ENCODE results near the gene INPP5E. TPM values are rescaled to one million over a fixed set of nuclear protein-coding genes. Genes with fewer than 3 reads are reported as not detected.

INPP5E gene
- total and polyA plus RNA-seq, 12 donors: 2.3 to 27.1 (median 10.5) TPM

- WGBS, 4 donors: 87 to 96% (median 95%) methylated on average over 15 to 17 of the region's 17 CpGs; no CpG with 5 or more reads in 1 of the 4 donors
- Histone ChIP-seq H3K4me3 (no peak overlapping the region), H3K9me3 (replicated peaks in 1 of 3) (no peaks in the 10 kb centered on the region), H3K36me3 (replicated peaks in 1 of 2) (peaks cover 0 to 49% of the 10 kb centered on the region in 2 donors), H3K27ac (no peak overlapping the region), H3K4me1 (replicated peaks in 1 of 2) (no peaks in the 10 kb centered on the region), H3K27me3 (no peaks in the 10 kb centered on the region)
- TF ChIP-seq CTCF (IDR thresholded peaks at IDR 0.05): no peak
- TF ChIP-seq POLR2A (IDR thresholded peaks at IDR 0.05): no peak
- intact Hi-C loops (cut with DNase I): no loop called here
- no peak for DNase-seq
Observed at GRCh38 chr9:136380381-136380780, 59.3 kb downstream of the INPP5E start.

- no peak for TF ChIP-seq CTCF (IDR thresholded peaks at IDR 0.05)
- DNase-seq: no peak
- intact Hi-C loops (cut with DNase I): no loop called here
- no peaks in the 10 kb centered on the region for H3K27me3 ChIP-seq
- H3K36me3 ChIP-seq (replicated peaks in 1 of 2): peaks cover 0 to 49% of the 10 kb centered on the region in 2 donors
- no peak overlapping the region for H3K4me3 ChIP-seq
- no peaks in the 10 kb centered on the region for H3K9me3 ChIP-seq (replicated peaks in 1 of 3)
- 88 to 95% (median 88%) methylated on average over 5 to 11 of the region's 11 CpGs; no CpG with 5 or more reads in 1 of the 4 donors for WGBS, 4 donors
- H3K27ac ChIP-seq: no peak overlapping the region
- H3K4me1 ChIP-seq (replicated peaks in 1 of 2): no peaks in the 10 kb centered on the region
Observed at GRCh38 chr9:136379891-136380290, 59.8 kb downstream of the INPP5E start.

- Histone ChIP-seq H3K36me3 (replicated peaks in 1 of 2) (peaks cover 0 to 47% of the 10 kb centered on the region in 2 donors), H3K9me3 (replicated peaks in 1 of 3) (no peaks in the 10 kb centered on the region), H3K4me3 (no peak overlapping the region), H3K27me3 (no peaks in the 10 kb centered on the region), H3K4me1 (replicated peaks in 1 of 2) (no peaks in the 10 kb centered on the region), H3K27ac (no peak overlapping the region)
- 90 to 97% (median 96%) methylated on average over 2 to 11 of the region's 11 CpGs; no CpG with 5 or more reads in 1 of the 4 donors for WGBS, 4 donors
- TF ChIP-seq CTCF (IDR thresholded peaks at IDR 0.05): no peak
- no peak for TF ChIP-seq POLR2A (IDR thresholded peaks at IDR 0.05)
- intact Hi-C loops (cut with DNase I): no loop called here
- DNase-seq: no peak
Observed at GRCh38 chr9:136379401-136379800, 60.2 kb downstream of the INPP5E start.

GRCh38 chr9:136379003-136379287 lies 60.7 kb downstream of the INPP5E start:
- Histone ChIP-seq H3K27ac (no peak overlapping the region), H3K36me3 (replicated peaks in 1 of 2) (peaks cover 0 to 43% of the 10 kb centered on the region in 2 donors), H3K27me3 (no peaks in the 10 kb centered on the region), H3K9me3 (replicated peaks in 1 of 3) (no peaks in the 10 kb centered on the region), H3K4me1 (replicated peaks in 1 of 2) (no peaks in the 10 kb centered on the region), H3K4me3 (no peak overlapping the region)
- intact Hi-C loops (cut with DNase I): no loop called here
- WGBS, 4 donors: 79 to 100% (median 87%) methylated on average over 1 to 18 of the region's 18 CpGs
- TF ChIP-seq CTCF (IDR thresholded peaks at IDR 0.05): no peak
- no peak for TF ChIP-seq POLR2A (IDR thresholded peaks at IDR 0.05)
- DNase-seq: no peak

Other genes with a start within 250 kb of the INPP5E start
- not detected for gene LHX3, start 234.7 kb downstream of the INPP5E start, total RNA-seq
- gene LHX3, start 234.7 kb downstream of the INPP5E start, polyA plus RNA-seq: not detected
- 10 to 100 TPM in 4 of 9 donors, 1 to 10 TPM in 5; 6.4 to 14.3 (median 9.5) TPM for gene QSOX2, start 194.0 kb downstream of the INPP5E start, total RNA-seq
- gene QSOX2, start 194.0 kb downstream of the INPP5E start, polyA plus RNA-seq: 10 to 100 TPM in 1 of 3 donors, 1 to 10 TPM in 2; 7.1 to 11.4 (median 7.6) TPM
- gene CCDC187, start 135.8 kb downstream of the INPP5E start, total RNA-seq: under 1 TPM in 8 of 9 donors, not detected in 1; 0.04 to 0.44 (median 0.11) TPM
- gene CCDC187, start 135.8 kb downstream of the INPP5E start, polyA plus RNA-seq: under 1 TPM; under 0.01 to 0.08 (median 0.04) TPM
- gene GPSM1, start 112.3 kb downstream of the INPP5E start, total RNA-seq: 10 to 100 TPM in 8 of 9 donors, 1 to 10 TPM in 1; 9.9 to 50.4 (median 16.3) TPM
- gene GPSM1, start 112.3 kb downstream of the INPP5E start, polyA plus RNA-seq: 10 to 100 TPM in 2 of 3 donors, 1 to 10 TPM in 1; 2.9 to 48.9 (median 31.5) TPM
- gene DNLZ, start 76.1 kb downstream of the INPP5E start, total RNA-seq: 10 to 100 TPM; 12.1 to 28.9 (median 17.6) TPM
- 10 to 100 TPM in 2 of 3 donors, 1 to 10 TPM in 1; 3.1 to 20.5 (median 14.7) TPM for gene DNLZ, start 76.1 kb downstream of the INPP5E start, polyA plus RNA-seq
- 1 to 10 TPM in 8 of 9 donors, under 1 TPM in 1; 0.72 to 5.8 (median 3.0) TPM for gene CARD9, start 66.2 kb downstream of the INPP5E start, total RNA-seq
- 10 to 100 TPM in 1 of 3 donors, 1 to 10 TPM in 1, under 1 TPM in 1; 0.35 to 10.6 (median 5.7) TPM for gene CARD9, start 66.2 kb downstream of the INPP5E start, polyA plus RNA-seq
- gene SNAPC4, start 39.7 kb downstream of the INPP5E start, total RNA-seq: 10 to 100 TPM in 1 of 9 donors, 1 to 10 TPM in 8; 2.4 to 10.6 (median 5.5) TPM
- gene SNAPC4, start 39.7 kb downstream of the INPP5E start, polyA plus RNA-seq: 10 to 100 TPM in 1 of 3 donors, 1 to 10 TPM in 2; 3.4 to 20.1 (median 8.3) TPM
- 10 to 100 TPM; 13.3 to 48.1 (median 34.1) TPM for gene ENTR1, start 29.2 kb downstream of the INPP5E start, total RNA-seq
- 10 to 100 TPM; 21.5 to 48.4 (median 35.6) TPM for gene ENTR1, start 29.2 kb downstream of the INPP5E start, polyA plus RNA-seq
- gene PMPCA, start 29.2 kb downstream of the INPP5E start, total RNA-seq: 100 to 1,000 TPM in 1 of 9 donors, 10 to 100 TPM in 8; 43.4 to 100 (median 81.2) TPM
- gene PMPCA, start 29.2 kb downstream of the INPP5E start, polyA plus RNA-seq: 100 to 1,000 TPM in 2 of 3 donors, 10 to 100 TPM in 1; 99.8 to 138 (median 115) TPM
- gene SEC16A, start 43.2 kb upstream of the INPP5E start, total RNA-seq: 100 to 1,000 TPM in 1 of 9 donors, 10 to 100 TPM in 8; 18.8 to 107 (median 56.0) TPM
- 10 to 100 TPM; 52.0 to 81.6 (median 77.0) TPM for gene SEC16A, start 43.2 kb upstream of the INPP5E start, polyA plus RNA-seq
- 10 to 100 TPM in 8 of 9 donors, 1 to 10 TPM in 1; 1.6 to 31.5 (median 24.4) TPM for gene NOTCH1, start 106.2 kb upstream of the INPP5E start, total RNA-seq
- 10 to 100 TPM in 1 of 3 donors, 1 to 10 TPM in 1, under 1 TPM in 1; 0.81 to 21.2 (median 6.2) TPM for gene NOTCH1, start 106.2 kb upstream of the INPP5E start, polyA plus RNA-seq
- gene EGFL7, start 223.1 kb upstream of the INPP5E start, total RNA-seq: 100 to 1,000 TPM in 2 of 9 donors, 10 to 100 TPM in 7; 32.4 to 158 (median 77.1) TPM
- 100 to 1,000 TPM in 2 of 3 donors, 1 to 10 TPM in 1; 1.9 to 452 (median 190) TPM for gene EGFL7, start 223.1 kb upstream of the INPP5E start, polyA plus RNA-seq
- 10 to 100 TPM; 12.9 to 84.5 (median 45.3) TPM for gene AGPAT2, start 247.6 kb upstream of the INPP5E start, total RNA-seq
- gene AGPAT2, start 247.6 kb upstream of the INPP5E start, polyA plus RNA-seq: 100 to 1,000 TPM in 2 of 3 donors, 1 to 10 TPM in 1; 6.4 to 274 (median 139) TPM

All from adrenal gland (tissue), 12 donors.